Endothelial cell (in vitro differentiated cells): ENCODE results near the gene SLC6A19. TPM values are rescaled to one million over a fixed set of nuclear protein-coding genes. Genes with fewer than 3 reads are reported as not detected.
A peak's percentile ranks its signal among the peaks of the same experiment; 100 is the strongest.
"Not testable (repeated sequence)": the region's sequence is repeated elsewhere in the genome, so short reads cannot be mapped to it uniquely, and the experiment has no call there.

Source experiments
- DNase-seq: peaks from one replicate; pipeline ENCODE4 v3.0.0; 2021; ENCODE audit warnings: low spot score
- H3K27ac Mint-ChIP-seq: one replicate; pipeline ENCODE4 v1.8.0; 2021; ENCODE audit warnings: mixed read lengths, inconsistent platforms; ENCODE audit not compliant: unreplicated experiment
- H3K27me3 Mint-ChIP-seq: one replicate; pipeline ENCODE4 v1.8.0; 2021; ENCODE audit warnings: mild to moderate bottlenecking, moderate library complexity, mixed read lengths, inconsistent platforms; ENCODE audit not compliant: unreplicated experiment
- H3K36me3 Mint-ChIP-seq: one replicate; pipeline ENCODE4 v1.8.0; 2021; ENCODE audit warnings: mild to moderate bottlenecking, low read depth, mixed read lengths, inconsistent platforms; ENCODE audit not compliant: unreplicated experiment
- H3K4me1 Mint-ChIP-seq: one replicate; pipeline ENCODE4 v1.8.0; 2021; ENCODE audit warnings: mild to moderate bottlenecking, mixed read lengths, inconsistent platforms; ENCODE audit not compliant: unreplicated experiment
- H3K4me3 Mint-ChIP-seq: one replicate; pipeline ENCODE4 v1.8.0; 2021; ENCODE audit warnings: mild to moderate bottlenecking, mixed read lengths, inconsistent platforms; ENCODE audit not compliant: unreplicated experiment
- H3K9me3 Mint-ChIP-seq: one replicate; pipeline ENCODE4 v1.8.0; 2021; ENCODE audit warnings: mixed read lengths, inconsistent platforms; ENCODE audit not compliant: unreplicated experiment
- total RNA-seq: library from RNA; stranded (reverse); fragmentation: NEBNext Ultra II Directional; extraction: Animal tissue kit (Norgen Biotek cat#: 25700); gene quantifications from one replicate; pipeline ENCODE4 v1.2.1, GENCODE V29; 2021; ENCODE audit not compliant: unreplicated experiment
- TF ChIP-seq, protein P1 (sequence below): fragments of 200-600 bp; sonication (generic); IDR thresholded peaks from one replicate; pipeline ENCODE4 v1.5.0; 2021; ENCODE audit warnings: antibody characterized with exemption; ENCODE audit not compliant: unreplicated experiment

SLC6A19 gene
- total RNA-seq, 1 donor from 2014 or later = not detected

DNA sequence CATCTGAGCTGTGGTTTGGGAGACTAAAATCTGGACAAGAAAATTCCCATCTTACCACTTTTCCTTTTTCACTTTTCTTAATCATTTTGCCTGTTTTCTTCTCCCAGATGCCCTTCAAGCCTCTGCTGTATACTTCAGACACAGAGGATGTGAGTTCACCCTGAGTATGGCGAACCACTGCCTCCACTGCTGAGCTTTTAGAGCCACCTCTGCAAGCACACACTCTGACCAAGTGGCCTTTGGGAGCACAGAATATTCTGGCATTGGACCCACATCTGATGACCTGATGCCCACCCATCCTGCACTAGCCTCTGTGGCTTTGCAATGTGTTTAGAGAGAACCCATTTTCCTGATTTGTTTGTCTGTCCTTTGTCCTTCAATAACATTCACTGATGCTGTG is 61.0 kb downstream of the SLC6A19 start:
- Mint-ChIP-seq H3K27me3 (peaks cover 7% of the 10 kb centered on the region), H3K4me3 (peak overlapping the region; percentile 48), H3K36me3 (peaks cover 10% of the 10 kb centered on the region), H3K27ac (no peak overlapping the region), H3K9me3 (peaks cover 14% of the 10 kb centered on the region), H3K4me1 (no peaks in the 10 kb centered on the region)
- TF ChIP-seq, protein P1, sequence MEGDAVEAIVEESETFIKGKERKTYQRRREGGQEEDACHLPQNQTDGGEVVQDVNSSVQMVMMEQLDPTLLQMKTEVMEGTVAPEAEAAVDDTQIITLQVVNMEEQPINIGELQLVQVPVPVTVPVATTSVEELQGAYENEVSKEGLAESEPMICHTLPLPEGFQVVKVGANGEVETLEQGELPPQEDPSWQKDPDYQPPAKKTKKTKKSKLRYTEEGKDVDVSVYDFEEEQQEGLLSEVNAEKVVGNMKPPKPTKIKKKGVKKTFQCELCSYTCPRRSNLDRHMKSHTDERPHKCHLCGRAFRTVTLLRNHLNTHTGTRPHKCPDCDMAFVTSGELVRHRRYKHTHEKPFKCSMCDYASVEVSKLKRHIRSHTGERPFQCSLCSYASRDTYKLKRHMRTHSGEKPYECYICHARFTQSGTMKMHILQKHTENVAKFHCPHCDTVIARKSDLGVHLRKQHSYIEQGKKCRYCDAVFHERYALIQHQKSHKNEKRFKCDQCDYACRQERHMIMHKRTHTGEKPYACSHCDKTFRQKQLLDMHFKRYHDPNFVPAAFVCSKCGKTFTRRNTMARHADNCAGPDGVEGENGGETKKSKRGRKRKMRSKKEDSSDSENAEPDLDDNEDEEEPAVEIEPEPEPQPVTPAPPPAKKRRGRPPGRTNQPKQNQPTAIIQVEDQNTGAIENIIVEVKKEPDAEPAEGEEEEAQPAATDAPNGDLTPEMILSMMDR = no peak
- DNase-seq = no peak

DNA sequence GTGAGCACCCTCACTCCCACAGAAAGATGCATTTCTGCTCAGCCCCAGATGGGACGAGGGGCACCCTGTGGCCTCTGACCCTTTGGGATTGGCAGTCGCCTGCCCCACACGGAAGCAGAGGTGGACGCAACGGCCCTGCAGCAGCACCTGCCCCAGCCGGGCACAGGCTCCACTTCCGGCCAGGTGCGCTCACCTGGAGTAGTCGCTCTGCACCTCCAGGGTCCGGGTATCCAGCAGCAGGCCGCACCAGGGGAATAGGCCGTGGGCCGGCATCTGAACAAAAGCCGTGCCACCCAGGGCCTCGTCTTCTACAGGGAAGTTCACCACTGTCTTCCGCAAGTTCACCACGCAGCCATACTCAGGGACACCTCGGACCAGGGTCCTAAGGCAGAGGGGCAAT is 62.8 kb downstream of the SLC6A19 start:
- H3K36me3 Mint-ChIP-seq = peaks cover 10% of the 10 kb centered on the region
- no peak overlapping the region for H3K27ac Mint-ChIP-seq
- TF ChIP-seq, protein P1 = no peak
- peaks cover 2% of the 10 kb centered on the region for H3K27me3 Mint-ChIP-seq
- H3K4me1 Mint-ChIP-seq = no peaks in the 10 kb centered on the region
- H3K9me3 Mint-ChIP-seq = peaks cover 14% of the 10 kb centered on the region
- no peak overlapping the region for H3K4me3 Mint-ChIP-seq
- no peak for DNase-seq

DNA sequence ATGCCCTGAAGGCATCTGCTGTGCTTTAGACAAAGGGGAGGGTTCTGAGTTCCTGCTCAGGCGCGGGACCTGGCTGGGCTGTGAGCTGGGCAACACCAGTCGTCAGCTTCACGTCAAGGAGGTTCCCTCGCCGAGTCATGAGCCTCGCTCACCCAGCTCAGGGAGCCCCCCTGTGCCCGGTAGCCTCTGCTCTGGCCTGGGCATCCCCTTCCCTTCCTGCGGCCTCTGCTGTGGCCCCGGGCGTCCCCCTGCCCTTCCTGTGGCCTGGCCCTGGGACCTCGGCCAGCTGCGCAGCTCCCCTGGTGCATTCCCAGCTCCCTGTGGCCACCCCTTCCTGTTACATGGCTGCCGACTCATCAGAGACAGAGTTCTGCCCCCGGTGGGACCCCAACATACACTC is 63.6 kb downstream of the SLC6A19 start:
- Mint-ChIP-seq H3K27me3 (peaks cover 2% of the 10 kb centered on the region), H3K36me3 (peaks cover 10% of the 10 kb centered on the region)

DNA sequence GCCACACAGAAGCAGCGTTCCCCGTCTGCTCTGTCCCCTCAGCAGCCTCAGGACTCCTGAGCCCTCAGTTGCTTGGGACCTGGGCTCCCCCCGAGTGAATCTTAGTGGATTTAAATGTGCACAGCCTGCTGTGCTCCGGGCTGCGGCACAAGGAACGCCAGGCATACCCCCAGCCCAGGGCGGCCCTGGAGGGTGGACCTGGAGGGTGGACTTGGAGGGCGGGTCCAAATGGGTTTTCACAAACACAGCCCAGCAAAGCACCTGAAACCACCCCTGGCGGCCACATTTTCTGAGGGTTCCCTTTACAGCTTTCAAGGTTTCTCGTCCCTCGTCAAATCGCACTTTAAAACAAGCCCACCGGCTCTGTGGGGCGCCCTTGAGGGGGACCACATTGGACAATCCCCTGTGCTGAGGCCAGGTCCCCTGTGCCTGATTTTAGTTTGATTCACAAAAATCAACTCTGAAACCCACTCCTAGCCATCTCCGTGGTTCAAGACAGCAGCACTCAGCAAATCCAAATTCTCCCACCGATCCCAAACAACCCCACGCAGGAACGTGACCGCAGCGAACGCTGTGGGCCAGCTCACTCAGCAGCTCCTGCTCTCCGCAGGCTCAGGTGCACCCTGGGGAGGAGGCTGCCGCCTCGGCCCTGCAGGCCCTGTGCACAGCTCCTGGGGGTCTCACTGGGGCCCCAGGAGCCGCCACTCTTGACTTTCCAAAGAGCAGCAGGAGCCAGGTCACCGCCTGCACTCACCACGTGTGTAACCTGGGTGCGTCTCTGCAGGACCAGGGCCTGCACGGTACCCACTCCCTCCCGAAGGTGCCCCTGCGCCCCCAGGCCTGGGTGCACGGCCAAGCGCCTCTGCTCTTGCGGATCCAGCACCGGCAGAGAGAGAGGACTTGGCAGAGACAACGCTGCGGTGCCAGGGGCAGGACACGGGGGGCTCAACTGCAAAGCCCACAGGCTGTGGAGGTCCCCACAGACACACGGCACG is 64.4 kb downstream of the SLC6A19 start:
- Mint-ChIP-seq H3K27ac (no peak overlapping the region), H3K27me3 (peaks cover 4% of the 10 kb centered on the region), H3K36me3 (peaks cover 10% of the 10 kb centered on the region), H3K4me3 (no peak overlapping the region), H3K4me1 (no peaks in the 10 kb centered on the region), H3K9me3 (peaks cover 11% of the 10 kb centered on the region)
- TF ChIP-seq, protein P1 = no peak
- DNase-seq = no peak

More for the DNA sequence above, 63.6 kb downstream of the SLC6A19 start:
- Mint-ChIP-seq H3K27ac (no peak overlapping the region), H3K4me1 (no peaks in the 10 kb centered on the region), H3K9me3 (peaks cover 14% of the 10 kb centered on the region), H3K4me3 (no peak overlapping the region)
- TF ChIP-seq, protein P1 = no peak
- DNase-seq = no peak

DNA sequence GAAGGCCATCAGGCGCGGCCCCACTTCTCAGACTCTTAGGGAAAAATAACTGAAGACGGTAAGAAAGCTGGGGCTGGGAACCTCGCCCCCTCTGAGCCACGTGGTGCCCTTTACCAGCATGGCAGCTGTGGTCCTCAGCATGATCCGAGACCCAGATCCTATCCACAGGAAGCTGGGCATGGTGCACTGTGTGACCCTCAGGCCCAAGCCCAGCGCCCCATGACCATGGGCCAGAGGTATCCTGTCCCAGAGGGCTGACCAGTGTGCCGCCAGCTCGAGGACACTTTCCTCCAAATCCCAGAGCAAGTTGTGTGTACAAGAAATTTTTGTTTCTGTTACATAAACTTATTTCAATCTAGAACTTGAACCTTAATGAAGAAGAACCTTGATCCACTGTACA is 65.4 kb downstream of the SLC6A19 start:
- H3K9me3 Mint-ChIP-seq = peaks cover 10% of the 10 kb centered on the region
- peaks cover 6% of the 10 kb centered on the region for H3K27me3 Mint-ChIP-seq
- TF ChIP-seq, protein P1 = no peak
- H3K4me3 Mint-ChIP-seq = no peak overlapping the region
- H3K4me1 Mint-ChIP-seq = no peaks in the 10 kb centered on the region
- peaks cover 10% of the 10 kb centered on the region for H3K36me3 Mint-ChIP-seq
- H3K27ac Mint-ChIP-seq = no peak overlapping the region
- no peak for DNase-seq

DNA sequence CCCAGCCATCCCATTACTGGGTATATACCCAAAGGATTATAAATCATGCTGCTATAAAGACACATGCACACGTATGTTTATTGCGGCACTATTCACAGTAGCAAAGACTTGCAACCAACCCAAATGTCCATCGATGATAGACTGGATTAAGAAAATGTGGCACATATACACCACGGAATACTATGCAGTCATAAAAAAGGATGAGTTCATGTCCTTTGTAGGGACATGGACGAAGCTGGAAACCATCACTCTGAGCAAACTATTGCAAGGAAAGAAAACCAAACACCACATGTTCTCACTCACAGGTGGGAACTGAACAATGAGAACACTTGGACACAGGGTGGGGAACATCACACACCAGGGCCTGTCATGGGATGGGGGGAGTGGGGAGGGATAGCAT is 66.1 kb downstream of the SLC6A19 start:
- H3K4me3 Mint-ChIP-seq, H3K36me3 Mint-ChIP-seq, H3K9me3 Mint-ChIP-seq: not testable (repeated sequence)

More for the DNA sequence above, 66.1 kb downstream of the SLC6A19 start:
- H3K4me1 Mint-ChIP-seq, H3K27ac Mint-ChIP-seq, H3K27me3 Mint-ChIP-seq, DNase-seq: not testable (repeated sequence)
